Measurements from ENCODE around the gene PTPRG.
A peak's percentile ranks its signal among the peaks of the same experiment; 100 is the strongest.
"Not testable (repeated sequence)": the region's sequence is repeated elsewhere in the genome, so short reads cannot be mapped to it uniquely, and the experiment has no call there.

The PTPRG gene

GRCh38 chr3:61561374-61562041 lies at the start of gene PTPRG:
PTPRG (plus strand) TSS chr3:61561571; CDS start chr3:61562288, 717 bp downstream.
- in situ Hi-C loops (cut with MboI; ENCODE audit: low pct_unique_long_range_greater_than_20kb, low sequenced_read_pairs): no loop called here
- peak; percentile 94 for DNase-seq

GRCh38 chr3:61518590-61518989 lies 42.8 kb upstream of the PTPRG start:
- in situ Hi-C loops (cut with MboI; ENCODE audit: low pct_unique_long_range_greater_than_20kb, low sequenced_read_pairs): no loop called here
- DNase-seq: no peak

- DNase-seq: no peak
Observed at GRCh38 chr3:61520966-61521628, 40.3 kb upstream of the PTPRG start.

GRCh38 chr3:61522060-61522459 lies 39.3 kb upstream of the PTPRG start:
- in situ Hi-C loops (cut with MboI; ENCODE audit: low pct_unique_long_range_greater_than_20kb, low sequenced_read_pairs): no loop called here
- no peak for DNase-seq

More at GRCh38 chr3:61520966-61521628, 40.3 kb upstream of the PTPRG start:
- in situ Hi-C loops (cut with MboI; ENCODE audit: low pct_unique_long_range_greater_than_20kb, low sequenced_read_pairs): no loop called here

- in situ Hi-C loops (cut with MboI; ENCODE audit: low pct_unique_long_range_greater_than_20kb, low sequenced_read_pairs): no loop called here
- DNase-seq: no peak
Observed at GRCh38 chr3:61522626-61523025, 38.7 kb upstream of the PTPRG start.

GRCh38 chr3:61524933-61525332 lies 36.4 kb upstream of the PTPRG start:
- peak; percentile 16 for DNase-seq
- in situ Hi-C loops (cut with MboI; ENCODE audit: low pct_unique_long_range_greater_than_20kb, low sequenced_read_pairs): no loop called here

GRCh38 chr3:61526308-61526707 lies 35.1 kb upstream of the PTPRG start:
- in situ Hi-C loops (cut with MboI; ENCODE audit: low pct_unique_long_range_greater_than_20kb, low sequenced_read_pairs): no loop called here
- no peak for DNase-seq

- in situ Hi-C loops (cut with MboI; ENCODE audit: low pct_unique_long_range_greater_than_20kb, low sequenced_read_pairs): no loop called here
- no peak for DNase-seq
Observed at GRCh38 chr3:61527011-61527410, 34.4 kb upstream of the PTPRG start.

- in situ Hi-C loops (cut with MboI; ENCODE audit: low pct_unique_long_range_greater_than_20kb, low sequenced_read_pairs): no loop called here
Observed at GRCh38 chr3:61530355-61530754, 31.0 kb upstream of the PTPRG start.

GRCh38 chr3:61531528-61531927 lies 29.8 kb upstream of the PTPRG start:
- in situ Hi-C loops (cut with MboI; ENCODE audit: low pct_unique_long_range_greater_than_20kb, low sequenced_read_pairs): no loop called here
- no peak for DNase-seq

More at GRCh38 chr3:61530355-61530754, 31.0 kb upstream of the PTPRG start:
- peak; percentile 27 for DNase-seq

GRCh38 chr3:61532739-61533500 lies 28.5 kb upstream of the PTPRG start:
- in situ Hi-C loops (cut with MboI; ENCODE audit: low pct_unique_long_range_greater_than_20kb, low sequenced_read_pairs): no loop called here
- DNase-seq: no peak

- no peak for DNase-seq
- in situ Hi-C loops (cut with MboI; ENCODE audit: low pct_unique_long_range_greater_than_20kb, low sequenced_read_pairs): no loop called here
Observed at GRCh38 chr3:61535826-61536225, 25.5 kb upstream of the PTPRG start.

GRCh38 chr3:61537366-61537765 lies 24.0 kb upstream of the PTPRG start:
- no peak for DNase-seq
- in situ Hi-C loops (cut with MboI; ENCODE audit: low pct_unique_long_range_greater_than_20kb, low sequenced_read_pairs): no loop called here

GRCh38 chr3:61538486-61538885 lies 22.9 kb upstream of the PTPRG start:
- in situ Hi-C loops (cut with MboI; ENCODE audit: low pct_unique_long_range_greater_than_20kb, low sequenced_read_pairs): no loop called here
- DNase-seq: no peak

GRCh38 chr3:61541694-61542093 lies 19.7 kb upstream of the PTPRG start:
- in situ Hi-C loops (cut with MboI; ENCODE audit: low pct_unique_long_range_greater_than_20kb, low sequenced_read_pairs): no loop called here

GRCh38 chr3:61545716-61546115 lies 15.7 kb upstream of the PTPRG start:
- in situ Hi-C loops (cut with MboI; ENCODE audit: low pct_unique_long_range_greater_than_20kb, low sequenced_read_pairs): no loop called here
- DNase-seq: no peak

More at GRCh38 chr3:61541694-61542093, 19.7 kb upstream of the PTPRG start:
- DNase-seq: no peak

GRCh38 chr3:61547625-61548024 lies 13.7 kb upstream of the PTPRG start:
- in situ Hi-C loops (cut with MboI; ENCODE audit: low pct_unique_long_range_greater_than_20kb, low sequenced_read_pairs): no loop called here
- DNase-seq: no peak

- in situ Hi-C loops (cut with MboI; ENCODE audit: low pct_unique_long_range_greater_than_20kb, low sequenced_read_pairs); DNase-seq: not testable (repeated sequence)
Observed at GRCh38 chr3:61552704-61553103, 8.7 kb upstream of the PTPRG start.

- in situ Hi-C loops (cut with MboI; ENCODE audit: low pct_unique_long_range_greater_than_20kb, low sequenced_read_pairs): no loop called here
- no peak for DNase-seq
Observed at GRCh38 chr3:61559136-61559731, 2.1 kb upstream of the PTPRG start.
